NCI-H128 (cell line): ENCODE results near the gene ALDH7A1.
"Not testable (repeated sequence)": the region's sequence is repeated elsewhere in the genome, so short reads cannot be mapped to it uniquely, and the experiment has no call there.

Source experiments
- DNase-seq: peaks from one replicate; lab custom pipeline; 2025; ENCODE audit not compliant: unreplicated experiment; lab: John Stamatoyannopoulos, UW

Gene ALDH7A1

DNA sequence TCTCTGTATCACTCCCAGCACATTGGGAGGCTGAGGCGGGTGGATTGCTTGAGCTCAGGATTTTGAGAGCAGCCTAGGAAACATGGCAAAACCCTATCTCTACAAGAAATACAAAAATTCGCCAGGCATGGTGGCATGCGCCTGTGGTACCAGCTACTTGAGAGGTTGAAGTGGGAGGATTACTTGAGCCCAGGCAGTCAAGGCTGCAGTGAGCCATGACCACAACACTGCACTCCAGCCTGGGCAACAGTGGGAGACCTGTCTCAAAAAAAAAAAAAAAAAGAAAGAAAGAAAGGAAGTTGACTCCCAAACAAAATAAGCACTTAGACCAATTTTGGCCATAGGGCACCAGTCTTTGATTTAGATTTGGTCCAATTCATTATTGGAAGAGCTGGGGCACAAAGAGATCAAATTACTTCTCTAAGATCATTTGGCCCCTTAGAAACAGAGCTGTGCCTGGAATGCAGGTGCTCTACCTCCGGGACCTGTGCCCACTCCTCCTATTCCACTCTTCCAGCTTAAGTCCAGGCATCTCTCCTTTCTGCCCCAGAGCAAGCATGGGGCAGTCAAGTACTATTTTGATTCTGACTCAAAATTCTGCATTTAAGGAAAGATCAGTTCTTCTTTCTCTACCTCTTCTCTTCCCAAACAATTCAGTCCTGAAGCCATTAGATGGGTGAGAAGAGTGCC, 59.0 kb downstream of the ALDH7A1 start:
- no peak for DNase-seq

DNA sequence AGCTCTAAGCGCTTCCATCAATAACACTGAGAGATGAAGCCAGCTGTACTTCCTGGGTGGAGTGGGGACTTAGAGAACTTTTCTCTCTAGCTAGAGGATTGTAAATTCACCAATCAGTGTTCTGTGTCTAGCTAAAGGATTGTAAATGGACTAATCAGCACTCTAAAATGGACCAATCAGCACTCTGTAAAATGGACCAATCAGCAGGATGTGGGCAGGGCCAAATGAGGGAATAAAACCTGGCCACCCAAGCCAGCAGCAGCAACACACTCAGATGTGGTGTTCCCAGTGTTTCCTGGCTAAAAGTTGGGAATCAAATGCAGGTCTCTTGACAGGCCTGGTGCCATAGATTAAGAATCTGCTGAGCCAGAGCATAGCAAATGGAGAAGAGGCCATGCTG, 60.5 kb downstream of the ALDH7A1 start:
- no peak for DNase-seq

- no peak for DNase-seq
Observed at GRCh38 chr5:126531543-126532120, 63.4 kb downstream of the ALDH7A1 start.

DNA sequence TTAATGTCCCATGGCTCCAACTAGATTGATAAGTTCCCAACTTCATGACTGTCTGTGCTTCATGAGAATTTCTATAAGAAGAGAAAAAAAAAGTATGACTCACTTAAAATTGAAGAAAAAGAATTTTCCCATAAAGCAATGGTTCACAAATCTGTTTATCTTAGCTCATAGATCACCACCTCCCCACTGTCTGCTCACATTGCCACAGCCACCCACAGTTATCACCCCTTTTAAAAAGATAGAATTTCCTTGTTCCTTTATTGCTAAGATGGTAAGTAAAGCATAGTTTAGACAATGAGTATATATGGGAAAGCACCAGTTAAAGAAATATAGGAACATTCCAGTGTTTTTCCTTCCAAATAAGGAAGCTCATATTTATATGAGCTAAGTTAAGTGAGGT, 67.1 kb downstream of the ALDH7A1 start:
- DNase-seq: no peak

- no peak for DNase-seq
Observed at GRCh38 chr5:126527158-126527557, 67.9 kb downstream of the ALDH7A1 start.

- no peak for DNase-seq
Observed at GRCh38 chr5:126526493-126526892, 68.5 kb downstream of the ALDH7A1 start.

GRCh38 chr5:126525630-126526245, 69.3 kb downstream of the ALDH7A1 start:
- no peak for DNase-seq

DNA sequence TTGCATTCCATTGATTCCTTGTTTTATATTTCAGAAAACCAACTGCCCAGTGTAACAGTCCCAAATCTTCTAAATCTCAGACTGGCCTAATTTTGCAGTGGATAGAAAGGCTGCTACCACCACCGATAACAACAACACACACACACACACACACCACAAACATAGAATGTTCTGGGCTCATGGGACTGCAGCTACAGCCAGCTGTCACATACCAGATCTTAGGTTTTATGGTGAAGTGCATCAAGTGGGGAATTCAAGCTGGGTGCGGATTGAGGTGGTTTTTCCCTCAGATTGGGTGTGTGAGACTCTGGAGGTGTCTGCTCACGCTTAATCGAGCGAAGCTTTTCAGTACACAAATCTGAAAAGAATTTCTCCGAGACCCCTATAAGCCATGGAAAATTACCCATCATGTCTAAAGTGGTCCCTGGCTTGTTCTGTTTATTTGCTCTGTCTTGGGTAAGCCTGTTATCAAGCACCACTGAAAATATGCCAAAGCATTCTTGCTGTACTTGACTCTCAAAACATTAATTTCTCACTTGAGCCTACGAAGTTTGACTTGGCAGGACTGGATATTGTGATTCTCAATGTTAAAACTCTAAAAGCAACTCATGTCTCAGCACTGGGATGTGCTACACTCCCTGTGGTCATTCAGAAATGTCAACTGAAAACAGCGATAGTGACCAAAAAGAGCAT, 71.1 kb downstream of the ALDH7A1 start:
- DNase-seq: no peak

- DNase-seq: no peak
Observed at GRCh38 chr5:126521130-126521529, 73.9 kb downstream of the ALDH7A1 start.

DNA sequence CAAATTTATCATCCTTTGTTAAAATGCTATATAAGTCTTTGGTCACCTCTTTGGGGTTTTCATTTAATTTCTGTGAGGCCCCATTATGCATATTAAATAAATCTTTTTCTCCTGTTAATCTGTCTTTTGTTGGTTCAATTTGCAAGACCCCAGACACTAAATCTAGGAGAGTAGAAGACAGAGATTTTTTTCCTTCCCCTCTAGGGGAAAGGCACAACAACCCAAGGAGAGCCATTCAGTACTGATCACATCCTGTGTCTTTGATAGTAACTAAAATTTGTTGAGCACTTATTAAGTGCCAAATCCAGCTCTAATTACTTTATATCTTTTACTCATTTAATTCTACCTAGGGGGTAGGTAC, 74.4 kb downstream of the ALDH7A1 start:
- DNase-seq: no peak

GRCh38 chr5:126519637-126520592, 75.1 kb downstream of the ALDH7A1 start:
- no peak for DNase-seq

DNA sequence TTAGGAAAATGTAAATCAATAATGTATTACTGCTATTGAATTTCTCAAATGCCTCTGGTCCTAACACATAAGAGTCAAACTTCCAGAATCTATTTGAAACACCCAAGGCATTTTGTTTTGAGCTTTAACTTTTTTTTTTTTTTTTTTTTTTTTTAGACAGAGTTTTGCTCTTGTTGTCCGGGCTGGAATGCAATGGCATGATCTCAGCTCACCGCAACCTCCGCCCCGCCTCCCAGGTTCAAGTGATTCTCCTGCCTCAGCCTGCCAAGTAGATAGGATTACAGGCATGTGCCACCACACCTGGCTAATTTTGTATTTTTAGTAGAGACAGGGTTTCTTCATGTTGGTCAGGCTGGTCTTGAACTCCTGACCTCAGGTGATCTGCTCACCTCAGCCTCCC, 75.8 kb downstream of the ALDH7A1 start:
- DNase-seq: not testable (repeated sequence)

DNA sequence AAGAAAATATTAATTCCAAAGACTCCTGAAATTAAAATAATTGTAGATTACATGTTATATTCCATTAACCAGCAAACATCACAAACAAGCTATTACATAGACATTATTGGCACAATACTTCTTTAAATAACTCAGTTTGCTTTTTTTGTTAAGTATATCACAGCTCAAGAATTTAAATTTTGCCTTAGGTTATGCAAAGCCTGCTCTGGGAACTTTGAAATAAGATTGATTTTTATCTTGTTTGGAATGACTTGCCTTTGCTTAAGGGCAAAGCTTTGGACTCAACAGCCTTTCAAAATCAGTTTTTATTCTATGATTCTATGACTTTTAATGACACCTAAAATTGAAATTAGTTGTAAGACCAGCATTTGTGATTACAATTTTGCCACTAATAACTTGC, 78.2 kb downstream of the ALDH7A1 start:
- DNase-seq: no peak

GRCh38 chr5:126516133-126516532, 78.9 kb downstream of the ALDH7A1 start:
- peak; percentile 27 for DNase-seq

DNA sequence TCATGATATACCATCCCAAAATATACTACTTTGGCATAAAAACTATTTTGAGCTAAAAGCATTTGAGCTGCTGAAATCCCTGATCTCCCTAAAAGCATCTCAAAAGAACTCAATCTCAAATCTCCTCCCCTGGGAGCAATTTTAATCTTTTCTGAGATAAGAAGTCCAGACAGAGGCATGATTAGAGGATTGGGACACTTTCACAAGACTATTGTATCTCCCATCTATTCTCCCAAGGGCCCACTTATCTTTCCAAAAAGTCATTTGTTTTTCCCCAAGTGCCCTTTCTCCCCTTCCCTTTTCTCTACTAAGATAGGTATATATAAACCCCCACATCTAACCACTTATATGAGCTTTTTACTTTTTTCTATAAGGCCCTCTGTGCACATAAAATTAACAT, 79.7 kb downstream of the ALDH7A1 start:
- no peak for DNase-seq

DNA sequence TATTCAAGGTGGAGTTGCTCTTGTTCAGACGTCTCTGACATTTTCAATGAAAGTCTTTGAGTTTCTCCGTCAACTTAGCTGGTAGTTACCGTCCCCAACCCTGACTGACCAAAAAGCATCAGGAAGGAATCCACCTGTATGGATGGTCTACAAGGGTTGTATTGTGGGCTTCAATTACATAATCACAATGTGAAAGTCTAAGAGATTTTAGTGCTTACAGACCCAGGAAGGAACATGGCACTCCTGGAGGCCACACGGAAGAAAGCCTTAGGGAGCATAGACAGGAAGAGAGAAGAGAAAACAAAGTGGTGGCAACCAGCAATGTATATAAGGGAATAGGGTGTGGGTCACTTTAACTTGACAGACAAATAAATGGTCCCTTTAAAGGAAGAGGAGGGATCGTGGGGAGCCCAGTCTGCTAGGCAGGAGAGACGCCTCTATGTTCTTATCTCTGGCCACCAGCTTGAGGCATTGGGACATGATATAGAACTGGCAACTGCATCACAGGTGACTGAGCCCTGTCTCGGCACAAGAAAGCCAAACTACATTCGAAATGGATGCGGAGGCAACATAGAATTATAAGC, 80.4 kb downstream of the ALDH7A1 start:
- DNase-seq: no peak

DNA sequence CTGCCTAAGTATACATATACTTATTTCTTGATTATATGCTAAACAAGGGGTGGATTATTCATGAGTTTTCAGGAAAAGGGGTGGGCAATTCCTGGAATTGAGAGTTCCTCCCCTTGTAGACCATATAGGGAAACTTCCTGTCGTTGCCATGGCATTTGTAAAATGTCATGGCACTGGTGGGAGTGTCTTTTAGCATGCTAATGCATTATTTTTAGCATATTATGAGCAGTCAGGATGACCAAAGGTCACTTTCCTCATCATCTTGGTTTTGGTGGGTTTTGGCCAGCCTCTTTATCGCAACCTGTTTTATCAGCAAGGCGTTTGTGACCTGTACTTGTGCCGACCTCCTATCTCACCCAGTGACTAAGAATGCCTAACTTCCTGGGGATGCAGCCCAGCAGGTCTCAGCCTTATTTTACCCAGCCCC, 80.9 kb downstream of the ALDH7A1 start:
- DNase-seq: no peak

DNA sequence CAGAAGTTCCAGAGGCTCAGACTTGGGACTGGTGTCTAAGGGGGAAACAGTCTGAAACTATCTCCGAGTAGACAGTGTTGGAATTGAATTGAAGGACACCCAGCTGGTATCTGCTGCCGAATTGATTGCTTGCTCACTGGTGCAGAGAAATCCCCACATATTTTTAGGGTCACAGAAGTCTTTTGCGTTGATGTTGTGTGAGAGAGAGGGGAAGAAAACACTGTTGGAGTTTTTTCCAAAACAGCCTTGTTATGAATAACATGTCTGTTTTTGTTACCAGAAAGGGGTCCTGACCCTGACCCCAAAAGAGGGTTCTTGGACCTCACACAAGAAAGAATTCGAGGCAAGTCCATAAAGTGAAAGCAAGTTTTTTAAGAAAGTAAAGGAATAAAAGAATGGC, 81.3 kb downstream of the ALDH7A1 start:
- DNase-seq: no peak

GRCh38 chr5:126513302-126513701, 81.7 kb downstream of the ALDH7A1 start:
- DNase-seq: no peak

DNA sequence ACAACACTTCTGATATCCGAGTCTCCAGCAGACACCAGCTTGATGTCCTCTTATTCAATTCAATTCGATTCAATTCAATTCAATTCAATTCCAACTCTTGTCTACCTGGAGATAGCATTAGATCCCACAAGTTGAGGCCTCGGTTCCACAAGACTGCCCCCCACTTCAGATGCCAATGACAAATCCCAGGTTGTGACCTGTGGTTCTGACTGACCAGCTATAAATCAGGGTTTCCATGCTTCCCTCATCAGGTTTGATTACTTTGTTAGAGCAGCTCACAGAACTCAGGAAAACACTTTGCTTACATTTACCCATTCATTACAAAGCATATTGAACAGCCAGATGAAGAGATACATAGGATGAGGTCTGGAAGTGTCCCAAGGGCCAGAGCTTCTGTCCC, 82.6 kb downstream of the ALDH7A1 start:
- no peak for DNase-seq

- DNase-seq: no peak
Observed at GRCh38 chr5:126511961-126512360, 83.1 kb downstream of the ALDH7A1 start.
